GM21526 (cell line): ENCODE data around the gene PRUNE2.
"Not testable (repeated sequence)": the region's sequence is repeated elsewhere in the genome, so short reads cannot be mapped to it uniquely, and the experiment has no call there.

ENCODE experiments used
- ATAC-seq: cut with Tn5 transposase; IDR thresholded peaks from one replicate; pipeline ENCODE4 v1.9.1; 2021; ENCODE audit warnings: moderate library complexity; ENCODE audit not compliant: unreplicated experiment, low FRiP score

PRUNE2 gene

DNA sequence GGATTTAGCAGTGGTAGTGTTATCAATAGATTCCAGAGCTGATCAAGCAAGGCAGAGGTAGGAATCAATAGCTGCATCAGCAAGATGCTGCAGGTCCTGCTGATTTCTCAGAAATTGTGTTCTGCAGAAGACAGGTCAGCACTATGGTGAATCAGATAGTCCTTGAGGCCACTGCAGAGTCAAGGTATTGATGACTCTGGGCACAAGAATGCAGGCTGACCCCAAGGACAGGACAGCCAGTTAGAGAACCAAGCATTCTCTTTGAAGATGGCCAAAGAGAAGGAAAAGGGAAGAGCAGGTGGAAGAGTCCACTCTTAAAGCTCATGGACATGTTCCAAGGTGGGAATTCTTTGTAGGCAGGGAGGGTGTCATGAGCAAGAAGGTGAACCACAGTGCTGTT, 28.0 kb downstream of the PRUNE2 start:
- ATAC-seq = no peak

DNA sequence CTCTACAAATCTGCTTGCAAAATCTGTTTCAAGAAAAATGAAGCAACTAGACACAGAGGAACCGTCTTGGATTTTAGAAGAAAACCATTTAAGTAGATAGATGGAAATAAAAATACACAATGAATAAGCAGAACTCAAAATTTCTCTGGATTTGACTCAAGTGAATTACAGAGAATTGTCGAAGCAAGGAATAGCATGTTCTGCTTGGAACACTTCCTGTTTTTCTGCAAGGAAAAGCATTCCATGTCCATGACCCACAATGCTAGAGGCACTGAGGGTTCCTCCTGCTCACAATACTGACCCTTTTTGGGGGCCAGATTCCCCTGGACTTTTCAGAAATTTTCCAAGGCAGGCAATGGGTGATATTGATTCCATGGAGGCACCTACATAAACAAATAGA, 29.8 kb downstream of the PRUNE2 start:
- no peak for ATAC-seq

DNA sequence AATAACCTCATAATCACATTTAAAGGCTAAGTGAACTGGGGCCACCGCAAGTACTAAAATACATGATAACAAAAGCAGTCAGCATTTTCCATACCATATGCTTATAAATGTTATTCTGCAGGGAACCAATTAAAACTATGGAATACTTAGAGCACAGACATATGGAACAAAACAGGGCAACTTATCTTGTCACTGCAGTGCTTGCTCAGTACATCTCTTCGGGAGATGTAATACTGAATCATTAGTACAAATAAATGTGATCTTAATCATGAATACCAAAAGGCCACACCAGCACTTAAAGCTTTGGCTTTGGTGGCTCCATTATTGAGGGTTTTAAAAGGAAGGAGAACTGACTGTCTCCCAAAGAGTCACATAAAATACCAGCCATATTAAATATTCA, 32.1 kb downstream of the PRUNE2 start:
- ATAC-seq = no peak

DNA sequence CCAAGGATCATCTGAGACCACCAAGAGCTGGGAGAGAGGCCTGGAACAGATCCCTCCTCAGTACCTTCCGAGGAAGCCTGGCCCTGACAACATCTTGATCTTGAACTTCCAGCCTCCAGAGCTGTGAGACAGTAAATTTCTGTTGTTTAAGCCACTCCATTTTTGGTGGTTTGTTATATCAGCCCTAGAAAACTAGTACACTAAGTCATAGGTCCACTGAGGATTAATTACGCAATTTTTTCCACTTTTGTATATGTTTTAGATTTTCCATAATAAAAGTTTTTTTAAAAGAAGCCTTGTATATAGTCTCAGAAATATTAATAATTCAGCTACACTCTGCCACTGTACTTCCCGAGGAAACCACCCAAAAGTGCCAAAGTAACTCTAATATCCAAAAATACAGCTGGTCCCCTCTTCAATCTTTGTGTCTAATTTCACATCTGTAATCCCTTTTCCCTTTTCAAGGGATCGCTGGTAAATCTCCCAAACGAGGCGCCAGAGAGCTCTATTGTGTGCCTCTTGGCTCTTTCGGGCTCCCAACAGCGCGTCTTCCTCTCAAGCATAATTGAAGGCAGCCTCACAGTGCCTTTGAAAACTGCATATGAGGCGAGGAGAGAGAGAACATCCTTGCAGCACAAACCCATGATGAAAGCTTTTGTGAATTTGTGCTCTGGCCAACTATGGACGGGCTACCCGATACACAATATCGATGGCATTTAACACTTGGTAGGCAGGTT, 32.7 kb downstream of the PRUNE2 start:
- no peak for ATAC-seq

DNA sequence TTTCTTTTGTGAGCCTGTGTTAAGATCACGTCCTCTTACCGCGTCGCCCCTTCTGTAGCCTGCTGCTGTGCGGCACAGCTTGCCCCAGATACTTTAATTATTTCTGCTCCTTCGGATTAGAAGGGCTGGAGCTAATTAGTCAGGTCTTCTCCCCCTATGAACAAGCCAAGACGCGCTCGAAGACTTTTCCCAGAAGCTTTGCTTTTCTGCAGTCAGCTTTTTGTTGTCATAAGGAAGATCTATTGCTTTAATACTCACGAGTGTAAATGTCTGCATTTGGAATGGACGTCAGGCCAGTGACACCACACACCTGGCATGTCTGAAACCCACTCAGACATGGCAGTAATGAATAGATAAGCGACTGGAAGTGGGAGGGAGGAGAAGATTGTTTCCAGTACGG, 37.0 kb downstream of the PRUNE2 start:
- no peak for ATAC-seq

DNA sequence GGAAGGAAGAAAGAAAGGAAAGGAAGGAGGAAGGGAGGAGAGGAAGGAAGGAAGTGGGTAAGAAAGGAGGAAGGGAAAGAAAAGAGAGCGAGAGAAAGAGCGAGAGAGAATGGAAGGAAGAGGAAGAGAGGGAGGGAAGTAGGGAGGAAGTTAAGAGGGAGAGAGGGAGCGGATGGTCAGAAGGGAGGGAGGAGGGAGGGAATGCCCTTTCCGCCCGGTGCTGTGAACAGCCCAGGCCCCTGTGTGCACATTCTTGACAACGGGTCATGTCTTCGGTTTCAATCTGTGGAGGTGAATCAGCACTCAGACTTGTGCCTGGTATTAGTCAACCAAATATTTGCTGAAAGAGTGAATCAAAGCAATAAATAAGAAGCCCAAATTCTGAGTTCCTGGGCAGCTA, 39.2 kb downstream of the PRUNE2 start:
- ATAC-seq = no peak

DNA sequence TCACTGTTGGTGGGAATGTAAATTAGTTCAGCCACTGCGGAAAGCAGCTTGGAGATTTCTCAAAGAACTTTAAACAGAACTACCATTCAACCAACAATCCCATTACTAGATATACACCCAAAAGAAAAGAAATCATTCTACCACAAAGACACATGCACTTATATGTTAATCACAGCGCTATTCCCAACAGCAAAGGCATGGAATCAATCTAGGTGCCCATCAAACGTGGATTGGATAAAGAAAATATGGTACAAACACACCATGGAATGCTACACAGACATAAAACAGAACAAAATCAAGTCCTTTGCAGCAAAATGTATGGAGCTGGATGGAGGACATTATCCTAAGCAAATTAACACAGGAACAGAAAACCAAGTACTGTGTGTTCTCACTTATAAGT, 42.1 kb downstream of the PRUNE2 start:
- no peak for ATAC-seq

DNA sequence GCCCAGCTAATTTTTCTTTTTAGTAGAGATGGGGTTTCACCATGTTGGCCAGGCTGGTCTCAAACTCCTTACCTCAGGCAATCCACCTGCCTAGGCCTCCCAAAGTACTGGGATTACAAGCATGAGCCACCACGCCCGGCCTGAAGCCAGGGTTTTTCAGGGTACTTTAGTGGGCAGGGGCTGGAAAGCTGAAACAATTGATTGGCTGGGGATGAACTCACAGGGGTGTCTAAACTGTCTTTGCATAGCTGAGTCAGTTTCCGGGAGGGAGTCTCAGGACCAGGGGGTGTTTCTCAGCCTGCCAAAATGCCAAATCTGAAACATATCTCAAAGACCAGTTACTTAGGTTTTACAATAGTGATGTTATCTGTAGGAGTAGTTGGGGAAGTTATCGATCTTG, 46.1 kb downstream of the PRUNE2 start:
- no peak for ATAC-seq

DNA sequence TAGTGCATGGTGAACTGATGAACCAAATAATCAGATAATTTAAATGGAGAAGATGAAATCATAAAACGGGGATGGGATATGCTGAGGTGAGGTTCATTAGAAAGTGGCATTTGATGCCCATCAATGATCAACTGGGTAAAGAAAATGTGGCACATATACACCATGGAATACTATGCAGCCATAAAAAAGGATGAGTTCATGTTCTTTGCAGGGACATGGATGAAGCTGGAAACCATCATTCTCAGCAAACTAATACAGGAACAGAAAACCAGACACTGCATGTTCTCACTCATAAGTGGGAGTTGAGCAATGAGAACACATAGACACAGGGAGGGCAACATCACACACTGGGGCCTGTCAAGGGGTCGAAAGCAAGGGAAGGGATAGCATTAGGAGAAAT, 47.7 kb downstream of the PRUNE2 start:
- not testable (repeated sequence) for ATAC-seq

DNA sequence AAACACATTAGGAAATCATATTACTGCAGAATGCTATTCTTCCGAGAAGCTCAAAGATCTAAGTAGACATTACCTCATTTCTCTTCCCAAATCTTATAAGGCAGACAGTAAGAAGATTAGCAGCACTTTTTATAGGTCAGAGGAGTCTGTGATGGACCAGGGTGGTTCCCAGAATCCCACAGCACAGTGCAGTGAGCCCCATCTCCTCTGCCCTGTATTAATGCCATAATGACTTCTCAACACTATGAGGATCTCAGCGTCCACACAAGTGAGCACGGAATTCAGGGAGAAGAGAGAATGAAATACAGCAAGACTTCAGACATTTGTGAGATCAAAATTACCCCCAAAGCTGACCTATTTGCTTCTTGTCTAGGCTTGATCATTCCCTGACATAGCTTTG, 49.9 kb downstream of the PRUNE2 start:
- no peak for ATAC-seq

DNA sequence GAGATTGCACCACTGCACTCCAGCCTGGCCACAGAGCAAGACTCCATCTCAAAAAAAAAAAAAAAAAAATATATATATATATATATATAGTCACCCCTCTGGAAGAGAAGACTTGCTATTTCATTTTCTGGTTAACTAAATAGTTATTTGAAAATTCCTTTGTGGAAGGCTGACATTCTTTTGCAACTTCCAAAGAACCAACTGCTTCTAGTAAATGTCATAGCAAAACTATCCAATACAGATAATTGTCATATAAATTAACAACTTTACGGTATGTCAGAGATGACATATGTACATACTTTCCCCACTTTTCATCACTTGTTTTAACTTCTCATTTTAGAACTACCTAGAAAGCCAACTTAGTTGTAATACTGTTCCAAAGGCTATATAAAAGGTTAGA, 50.9 kb downstream of the PRUNE2 start:
- ATAC-seq = no peak

DNA sequence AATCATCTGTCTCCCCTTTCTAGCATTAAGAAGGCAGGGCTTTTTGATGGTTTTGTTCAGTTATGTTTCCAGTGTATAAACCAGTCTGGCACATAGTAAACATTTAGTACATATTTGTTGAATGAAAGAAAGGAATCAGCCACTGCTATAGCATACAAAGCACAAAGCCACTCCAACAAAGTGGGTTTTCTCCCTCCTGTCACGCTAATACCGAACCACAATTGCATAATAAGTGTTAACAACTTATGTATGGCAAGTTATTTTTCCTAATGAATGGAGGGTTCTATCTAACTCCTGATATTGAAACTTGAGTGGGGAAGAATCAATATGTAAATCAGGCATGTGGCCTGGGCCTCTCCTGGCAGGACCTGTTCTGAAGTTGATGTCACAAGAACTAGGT, 53.9 kb downstream of the PRUNE2 start:
- no peak for ATAC-seq

DNA sequence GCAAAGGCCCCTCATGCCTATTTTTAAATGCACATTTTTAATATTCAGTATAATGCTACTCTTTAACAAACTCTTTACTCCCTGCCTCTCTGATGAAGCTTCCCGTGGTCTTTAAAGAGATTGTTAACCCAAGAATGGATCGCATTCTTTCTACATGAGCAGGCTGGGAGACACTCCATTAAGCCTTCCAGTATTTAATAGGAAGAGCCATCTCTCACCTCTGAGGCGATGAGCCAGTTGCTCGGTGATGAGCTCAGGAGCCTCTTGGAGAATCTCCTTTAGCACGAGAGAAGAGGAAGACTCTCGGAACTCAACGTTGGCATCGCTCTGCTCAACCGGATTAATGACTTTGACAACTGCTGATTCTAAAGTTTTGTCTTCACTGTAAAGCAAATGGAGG, 59.6 kb downstream of the PRUNE2 start:
- ATAC-seq = no peak

DNA sequence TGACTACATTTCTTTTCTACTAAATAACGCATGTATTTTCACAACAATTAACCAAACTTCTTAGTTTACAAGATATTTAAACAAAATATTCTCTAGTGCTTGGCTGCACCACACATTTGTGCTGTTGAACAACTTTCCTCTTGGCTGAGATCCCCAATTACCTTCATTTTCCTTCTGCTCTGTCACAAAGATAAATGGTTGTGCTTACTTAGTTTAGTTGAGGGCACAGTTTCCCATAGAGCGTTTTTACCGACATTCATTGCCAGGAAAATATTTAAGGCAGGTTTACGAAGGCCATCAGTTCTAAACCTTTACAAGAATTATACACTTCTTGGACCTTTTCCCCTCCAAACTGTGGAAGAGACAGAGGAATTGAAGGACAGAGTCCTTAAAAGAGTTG, 60.7 kb downstream of the PRUNE2 start:
- no peak for ATAC-seq

DNA sequence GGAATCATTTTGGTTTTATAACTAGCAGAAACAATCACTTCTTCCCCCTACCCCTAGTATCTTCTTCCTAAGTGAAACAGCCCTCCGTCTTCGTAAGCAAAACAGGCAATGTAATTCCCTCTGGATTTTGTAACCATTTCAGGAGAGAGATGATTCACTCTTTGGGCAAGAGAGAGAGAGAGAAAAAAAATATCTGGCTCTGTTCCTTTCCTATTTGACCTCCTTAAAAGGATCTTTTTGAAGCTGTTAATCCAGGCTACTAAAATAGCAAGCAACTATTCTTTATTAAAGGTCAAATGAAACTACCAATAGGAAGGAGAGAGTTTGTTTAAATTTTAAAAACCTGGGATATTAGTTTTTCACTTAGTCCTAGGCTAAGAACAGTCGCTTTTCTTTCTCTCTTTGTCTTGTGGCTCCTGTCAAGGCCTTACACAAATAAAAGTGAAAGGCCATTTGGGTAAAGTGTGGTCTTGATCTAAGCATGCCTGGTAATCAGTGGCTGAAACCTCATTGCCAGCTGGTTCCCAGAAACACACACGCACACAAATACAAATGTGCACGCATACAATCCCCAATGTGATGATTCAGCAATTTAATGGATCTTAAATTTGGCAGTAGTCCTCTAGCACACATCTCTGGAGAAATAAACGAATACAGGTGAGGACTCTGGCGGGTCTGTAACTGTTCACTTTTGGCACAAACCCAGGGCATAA, 70.2 kb downstream of the PRUNE2 start:
- ATAC-seq = no peak

DNA sequence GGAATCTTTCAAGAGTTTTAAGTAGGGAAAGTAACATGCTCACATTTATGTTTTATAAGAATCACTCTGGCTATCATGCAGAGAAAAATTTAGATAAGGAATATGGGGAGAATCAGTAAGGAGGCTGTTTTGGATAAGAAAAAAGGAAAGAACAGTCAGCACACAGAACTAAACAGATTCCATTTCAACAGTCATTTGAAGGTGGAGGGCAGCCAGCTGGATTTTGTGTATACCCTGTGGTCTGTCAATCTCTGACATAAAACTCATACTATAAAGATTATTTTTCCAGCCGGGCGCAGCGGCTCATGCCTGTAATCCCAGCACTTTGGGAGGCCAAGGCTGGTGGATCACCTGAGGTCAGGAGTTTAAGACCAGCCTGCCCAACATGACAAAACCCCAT, 77.5 kb downstream of the PRUNE2 start:
- ATAC-seq = no peak

DNA sequence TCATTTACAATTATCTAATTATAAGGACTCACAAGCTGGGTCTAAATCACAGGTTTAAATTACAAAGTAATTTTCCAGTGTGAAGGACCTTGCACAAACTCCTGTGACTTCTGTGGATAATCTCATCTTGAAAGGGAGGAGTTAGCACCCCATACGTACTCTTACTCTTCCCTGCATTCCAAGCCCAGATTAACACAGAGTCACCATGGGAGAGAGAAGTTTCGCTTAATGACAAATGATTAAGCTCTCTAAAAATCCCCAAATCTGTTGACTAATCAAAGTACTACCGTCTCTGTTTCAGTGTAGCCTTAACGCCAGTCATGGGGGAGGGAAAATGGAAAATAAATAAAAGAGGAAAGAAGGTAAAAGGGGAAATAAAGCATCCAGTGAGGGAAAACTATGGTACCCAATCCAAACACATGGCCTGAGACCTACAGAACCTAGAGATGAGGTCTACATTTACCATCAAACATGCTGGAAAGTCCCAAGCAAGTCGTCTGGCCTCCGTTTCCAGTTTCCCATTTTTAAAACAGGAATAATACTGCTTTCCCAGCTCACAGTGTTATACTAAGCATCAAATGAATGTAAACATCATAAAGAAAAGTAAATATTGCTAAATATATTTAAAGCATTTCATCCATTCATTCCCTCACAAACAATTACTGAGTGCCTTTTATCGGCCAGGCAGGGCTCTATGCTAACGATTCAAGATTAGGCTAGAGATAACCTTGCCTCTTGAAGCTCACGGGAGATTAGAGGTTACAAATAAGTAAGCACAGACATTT, 78.4 kb downstream of the PRUNE2 start:
- ATAC-seq = no peak

DNA sequence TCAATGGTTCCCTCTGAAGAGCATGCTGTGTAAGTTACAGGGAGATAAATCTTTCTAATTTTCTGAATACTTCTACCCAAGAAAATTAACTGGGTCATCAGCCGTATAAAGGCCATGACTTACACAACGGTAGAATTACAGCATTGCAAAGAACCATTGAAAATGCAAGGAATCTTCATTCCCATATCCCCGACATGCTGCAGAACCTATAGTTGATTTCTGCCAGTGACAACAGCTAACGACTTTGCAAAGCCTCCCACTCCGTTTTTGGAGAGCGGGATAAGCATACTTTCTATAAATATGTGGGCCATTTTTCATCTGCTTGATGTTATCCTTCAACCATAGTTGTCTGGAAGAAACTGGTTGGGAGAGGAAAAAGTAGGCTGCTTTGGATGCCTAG, 85.5 kb downstream of the PRUNE2 start:
- ATAC-seq = no peak

DNA sequence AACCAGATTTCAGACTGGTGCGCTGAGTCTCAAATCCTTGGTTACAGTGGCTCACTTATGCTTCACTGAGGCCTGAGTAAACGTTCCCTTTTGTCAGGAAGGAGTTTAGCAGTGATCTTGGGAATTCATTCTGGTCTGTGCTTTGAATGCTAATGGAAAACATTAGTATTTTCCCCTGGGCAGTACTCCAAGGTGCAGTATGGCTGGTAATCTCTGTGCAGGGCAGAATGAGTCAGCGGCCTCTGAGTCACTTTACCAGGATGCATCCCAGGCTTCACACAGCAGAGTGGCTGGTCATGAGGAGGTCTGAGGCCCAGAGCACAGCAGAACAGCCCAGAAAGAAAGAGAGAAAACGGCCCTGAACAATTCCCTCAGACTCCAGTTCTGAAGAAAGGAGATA, 87.6 kb downstream of the PRUNE2 start:
- ATAC-seq = no peak

DNA sequence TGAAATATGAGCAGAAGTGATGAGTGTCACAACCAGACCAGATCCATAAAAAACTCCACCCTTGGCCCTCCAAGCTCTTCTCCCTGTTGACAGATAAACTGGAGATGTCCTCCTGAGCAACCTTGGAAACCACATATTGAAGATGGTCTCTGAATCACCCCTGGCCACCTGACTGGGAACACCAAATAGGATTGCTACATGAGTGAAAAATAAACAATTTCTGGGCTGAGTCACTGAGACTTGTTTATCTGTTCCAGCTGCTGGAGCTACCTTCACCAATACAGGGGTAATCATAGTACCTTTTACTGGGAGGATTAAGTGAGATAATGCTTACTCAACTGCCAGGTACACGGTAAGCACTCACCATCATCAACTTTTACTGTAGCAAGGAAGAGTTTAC, 88.4 kb downstream of the PRUNE2 start:
- ATAC-seq = no peak

DNA sequence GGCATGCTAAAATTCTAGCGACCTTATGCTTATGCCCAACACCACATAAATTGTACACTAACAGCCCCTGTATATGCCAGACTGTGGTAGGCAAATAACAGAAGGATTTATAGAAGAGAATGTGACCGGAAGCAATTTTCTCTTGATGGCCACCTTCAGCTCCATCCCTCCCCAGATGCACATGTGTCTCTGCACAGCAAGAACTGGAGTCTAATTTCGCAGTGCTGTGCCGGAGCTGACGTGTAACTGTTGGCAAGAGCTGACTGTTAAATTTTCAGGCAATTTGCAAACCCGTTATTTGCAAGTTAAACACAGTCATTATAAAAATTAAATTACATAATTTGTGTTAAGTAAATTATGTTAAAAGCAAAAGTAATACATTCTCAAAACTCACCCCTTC, 93.3 kb downstream of the PRUNE2 start:
- no peak for ATAC-seq
